HG03108 (cell line): ENCODE measurements around the gene CHERP.
"Not testable (repeated sequence)": the region's sequence is repeated elsewhere in the genome, so short reads cannot be mapped to it uniquely, and the experiment has no call there.

ENCODE experiments used
- ATAC-seq: cut with Tn5 transposase; IDR thresholded peaks from one replicate; pipeline ENCODE4 v1.9.1; 2021; ENCODE audit warnings: moderate library complexity; ENCODE audit not compliant: unreplicated experiment

Gene CHERP

GRCh38 chr19:16520986-16521624 is 21.1 kb downstream of the CHERP start:
- ATAC-seq = no peak

- ATAC-seq = no peak
These were observed 21.9 kb downstream of the CHERP start for GRCh38 chr19:16520074-16520973.

GRCh38 chr19:16519230-16519687 is 23.0 kb downstream of the CHERP start:
- no peak for ATAC-seq

GRCh38 chr19:16518483-16519229 is 23.6 kb downstream of the CHERP start:
- no peak for ATAC-seq

- ATAC-seq = no peak
These were observed 24.2 kb downstream of the CHERP start for GRCh38 chr19:16518061-16518460.

GRCh38 chr19:16516923-16517610 is 25.2 kb downstream of the CHERP start:
- ATAC-seq = no peak

GRCh38 chr19:16516381-16516780 is 25.9 kb downstream of the CHERP start:
- no peak for ATAC-seq

- no peak for ATAC-seq
These were observed 27.7 kb downstream of the CHERP start for GRCh38 chr19:16514383-16515019.

- not testable (repeated sequence) for ATAC-seq
These were observed 29.6 kb downstream of the CHERP start for GRCh38 chr19:16512611-16513010.

- no peak for ATAC-seq
These were observed 32.8 kb downstream of the CHERP start for GRCh38 chr19:16509141-16510061.

- no peak for ATAC-seq
These were observed 33.7 kb downstream of the CHERP start for GRCh38 chr19:16508546-16508945.

GRCh38 chr19:16506961-16507360 is 35.3 kb downstream of the CHERP start:
- no peak for ATAC-seq

- not testable (repeated sequence) for ATAC-seq
These were observed 36.1 kb downstream of the CHERP start for GRCh38 chr19:16506161-16506560.

GRCh38 chr19:16504271-16504670 is 38.0 kb downstream of the CHERP start:
- no peak for ATAC-seq

- ATAC-seq = no peak
These were observed 44.4 kb downstream of the CHERP start for GRCh38 chr19:16497837-16498236.

GRCh38 chr19:16497042-16497441 is 45.2 kb downstream of the CHERP start:
- ATAC-seq = no peak

- ATAC-seq = no peak
These were observed 45.6 kb downstream of the CHERP start for GRCh38 chr19:16496613-16496983.

- peak; percentile 98 for ATAC-seq
These were observed 46.1 kb downstream of the CHERP start, which contains the start of the genes C19orf44 and CALR3 for GRCh38 chr19:16495982-16496612. Gene C19orf44, plus strand, starts transcription at chr19:16496394. Its CDS starts 4,399 bp downstream, at chr19:16500793. Gene CALR3, minus strand, starts transcription at chr19:16496167. Its CDS starts 38 bp downstream, at chr19:16496129.

- ATAC-seq = not testable (repeated sequence)
These were observed 55.8 kb downstream of the CHERP start for GRCh38 chr19:16486476-16486875.
